HG03103 (cell line): Measurements from ENCODE around the gene AMN.

Experiments used
- ATAC-seq: cut with Tn5 transposase; IDR thresholded peaks from one replicate; pipeline ENCODE4 v1.9.1; 2021; ENCODE audit warnings: low read depth; ENCODE audit not compliant: unreplicated experiment

The AMN gene

GRCh38 chr14:102964152-102964730 lies 41.8 kb downstream of the AMN start:
- ATAC-seq = no peak

DNA sequence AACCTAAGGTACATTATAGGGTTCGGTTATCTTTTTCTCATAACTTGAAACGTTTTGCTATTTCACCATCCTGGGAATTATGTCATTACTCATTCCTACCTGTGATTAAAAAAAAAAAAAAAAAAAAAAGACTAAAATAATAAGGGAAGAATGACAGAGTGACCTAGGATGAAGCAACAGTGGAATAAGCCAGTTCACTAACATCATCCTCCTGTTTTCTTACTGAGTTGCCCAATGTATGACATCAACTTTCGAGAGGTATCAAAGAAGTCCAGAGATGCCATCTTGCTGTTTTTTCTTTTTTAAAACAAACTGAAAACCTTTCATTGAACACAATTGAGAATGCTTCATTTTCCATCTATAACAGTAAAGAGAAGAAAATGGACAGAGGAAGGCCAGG lies 42.8 kb downstream of the AMN start:
- ATAC-seq = no peak

DNA sequence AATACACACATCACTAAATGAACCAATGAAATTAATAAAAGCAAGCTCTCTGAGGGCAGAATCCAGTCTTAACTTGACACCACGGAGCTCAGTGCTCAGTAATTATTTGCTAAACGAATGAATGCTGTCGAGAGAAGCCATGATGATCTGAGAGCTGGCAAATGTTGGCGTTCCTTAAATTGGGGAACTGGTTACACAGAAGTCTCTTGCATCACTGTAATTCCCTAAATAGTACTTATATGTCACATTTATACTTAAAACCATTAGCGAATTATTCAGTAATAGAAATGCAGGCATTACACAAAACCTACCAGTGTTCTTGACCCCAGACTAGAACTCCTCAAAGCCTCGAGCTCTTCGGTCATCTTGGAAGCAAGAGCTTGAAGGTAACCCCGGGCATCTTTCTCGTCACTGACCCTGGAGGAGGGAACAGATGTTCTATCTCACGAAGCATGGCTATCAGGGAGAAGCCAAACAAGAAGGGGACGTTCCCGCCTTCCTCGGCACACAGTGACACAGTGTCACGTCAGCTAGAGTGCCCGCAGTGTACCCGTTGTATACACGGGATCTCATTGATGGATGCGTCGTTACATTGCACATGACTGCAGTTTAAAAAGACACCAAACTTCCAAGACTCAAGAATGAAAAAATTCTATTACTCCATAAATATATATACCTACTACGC lies 43.6 kb downstream of the AMN start:
- no peak for ATAC-seq

DNA sequence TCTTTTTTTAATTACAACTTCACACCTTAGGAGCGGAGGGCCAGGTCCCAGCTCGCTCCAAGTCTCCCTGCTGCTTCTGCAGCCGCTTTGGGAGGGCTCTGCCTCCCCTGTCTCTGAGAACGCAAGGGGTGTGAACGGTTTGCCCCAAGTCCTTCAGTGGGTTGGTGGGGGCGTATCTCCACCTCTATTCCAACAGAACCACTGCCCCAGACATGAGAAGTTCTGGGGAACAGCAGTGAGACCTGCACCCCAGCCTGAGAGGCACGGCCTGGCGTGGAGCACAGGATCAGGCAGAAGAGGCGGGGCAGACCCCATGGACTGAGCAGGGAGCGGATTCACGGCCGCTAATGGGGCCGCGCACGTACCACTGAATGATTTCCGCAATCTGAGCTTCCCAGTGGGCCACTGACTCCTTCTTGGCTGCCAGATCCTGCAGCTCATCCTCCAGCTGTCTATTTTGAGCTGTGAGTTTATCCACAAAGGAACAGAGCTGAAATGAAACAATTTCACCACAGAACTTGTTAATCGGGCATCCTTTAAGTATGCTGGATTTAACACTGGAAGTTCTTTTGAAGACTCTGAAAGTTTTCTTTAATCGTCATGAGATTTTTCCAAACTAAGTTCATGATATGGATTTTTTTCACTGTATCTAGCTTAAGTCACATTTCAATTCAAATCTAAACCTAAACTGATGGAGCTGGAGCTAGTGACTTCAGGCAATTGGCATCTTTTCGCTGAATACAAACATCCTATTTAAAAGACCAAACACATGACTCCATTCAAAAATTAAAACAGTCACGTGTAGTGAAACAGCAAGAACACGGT lies 44.4 kb downstream of the AMN start:
- ATAC-seq = no peak

- ATAC-seq = no peak
Measured at GRCh38 chr14:102967506-102967795, 45.0 kb downstream of the AMN start.

DNA sequence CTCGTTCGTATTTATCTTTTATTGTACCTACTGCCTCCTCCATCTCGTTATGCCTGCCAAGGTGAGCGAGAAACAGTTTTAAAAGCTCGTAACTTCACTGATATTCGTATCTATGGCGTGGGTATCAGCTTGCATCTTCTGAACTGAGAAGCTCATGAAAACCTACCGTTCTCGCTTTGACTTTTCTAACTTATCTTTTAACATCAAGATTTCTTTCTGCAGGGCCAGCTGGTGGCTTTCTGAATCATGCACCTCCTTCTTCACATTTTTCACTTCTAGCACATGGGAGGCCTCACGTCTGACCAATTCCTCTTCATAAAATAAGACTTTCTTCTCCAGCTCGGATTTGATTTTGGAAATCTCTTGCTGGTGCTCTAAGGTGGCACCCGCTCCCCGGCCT lies 45.8 kb downstream of the AMN start:
- ATAC-seq = no peak

GRCh38 chr14:102969060-102969791 lies 46.8 kb downstream of the AMN start:
- no peak for ATAC-seq

GRCh38 chr14:102969901-102970300 lies 47.4 kb downstream of the AMN start:
- ATAC-seq = no peak

- ATAC-seq = no peak
Measured at GRCh38 chr14:102970496-102970895, 48.0 kb downstream of the AMN start.

GRCh38 chr14:102971314-102971713 lies 48.9 kb downstream of the AMN start:
- no peak for ATAC-seq

DNA sequence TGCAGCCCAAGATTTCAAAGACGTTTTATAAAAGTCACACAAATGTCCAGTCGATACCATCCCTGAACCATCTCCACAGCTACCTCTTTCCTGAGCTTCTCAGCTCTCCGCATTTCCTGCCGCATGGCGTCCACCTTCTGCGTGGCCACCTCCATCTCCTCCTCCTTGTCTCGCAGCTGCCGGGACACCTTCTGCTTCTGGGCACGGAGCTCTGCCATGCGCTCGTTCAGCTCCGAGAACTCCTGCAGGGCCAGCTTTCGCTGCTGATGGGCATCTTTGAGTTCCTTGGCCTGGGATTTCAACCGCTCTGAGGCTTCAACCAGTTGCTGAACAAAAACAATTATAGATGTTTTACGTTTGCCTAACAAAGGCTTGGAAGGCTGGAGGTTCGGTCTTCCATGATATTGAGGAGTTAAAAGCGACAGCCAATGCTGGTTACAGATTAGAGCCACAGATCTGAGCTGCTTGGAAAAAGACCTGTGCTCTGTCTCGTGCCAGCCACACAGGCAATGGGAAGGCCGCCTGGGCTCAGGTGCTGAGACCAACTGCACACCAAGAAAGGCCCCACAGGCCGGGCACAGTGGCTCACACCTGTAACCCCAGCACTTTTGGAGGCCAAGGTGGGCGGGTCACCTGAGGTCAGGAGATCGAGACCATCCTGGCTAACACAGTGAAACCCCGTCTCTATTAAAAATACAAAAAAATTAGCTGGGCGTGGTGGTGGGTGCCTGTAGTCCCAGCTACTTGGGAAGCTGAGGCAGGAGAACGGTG lies 49.6 kb downstream of the AMN start:
- ATAC-seq = no peak

- ATAC-seq = no peak
Measured at GRCh38 chr14:102973706-102974285, 51.3 kb downstream of the AMN start.

GRCh38 chr14:102975662-102976061 lies 53.2 kb downstream of the AMN start:
- ATAC-seq = no peak

GRCh38 chr14:102977475-102977874 lies 55.0 kb downstream of the AMN start:
- ATAC-seq = no peak

GRCh38 chr14:102979406-102979805 lies 56.9 kb downstream of the AMN start:
- no peak for ATAC-seq

- ATAC-seq = no peak
Measured at GRCh38 chr14:102980409-102980810, 57.9 kb downstream of the AMN start.
